ENCODE data around the gene CXorf49B.
"Not testable (repeated sequence)": the region's sequence is repeated elsewhere in the genome, so short reads cannot be mapped to it uniquely, and the experiment has no call there.

GRCh38 chrX:71765613-71766012, 2.5 kb downstream of the CXorf49B start:
- not testable (repeated sequence) for TF ChIP-seq EZH2phosphoT487 (IDR thresholded peaks at IDR 0.05; ENCODE audit: low read depth, severe bottlenecking, unreplicated experiment); CTCF (IDR thresholded peaks at IDR 0.05; ENCODE audit: poor library complexity)
